H1 (cell line): ENCODE data around the gene UBE2F. TPM values are rescaled to one million over a fixed set of nuclear protein-coding genes. Genes with fewer than 3 reads are reported as not detected.

Experiments
- BCL11A ChIP-seq, 2 experiments: IDR thresholded peaks; one replicate each; pipeline ENCODE4 v1.6.1; 2011; ENCODE audit warnings: low read depth in 2 of 2, low read length in 2 of 2, mild to moderate bottlenecking in 2 of 2
- CBX8 ChIP-seq: fragments of 300-800, 300-1000 bp; sonication (generic); IDR thresholded peaks from 2 replicates; pipeline ENCODE4 v1.7.1; 2016; ENCODE audit warnings: low read depth, low read length, borderline replicate concordance
- CHD1 ChIP-seq: IDR thresholded peaks from 2 replicates; pipeline ENCODE4 v1.6.1; 2012; ENCODE audit warnings: low read depth, low read length, improper control_type of control experiment
- CREB1 ChIP-seq: IDR thresholded peaks from 2 replicates; pipeline ENCODE4 v1.6.1; 2012; ENCODE audit warnings: inconsistent platforms
- EP300 ChIP-seq, 2 experiments: IDR thresholded peaks; 1 replicate in 1 of 2; 2 replicates in 1 of 2; pipeline ENCODE4 v1.6.1; 2011 to 2012; ENCODE audit warnings: low read depth in 2 of 2, low read length in 2 of 2, mild to moderate bottlenecking in 2 of 2, borderline replicate concordance in 1 of 2, inconsistent platforms in 1 of 2, moderate library complexity in 1 of 2
- FOSL1 ChIP-seq: IDR thresholded peaks from 2 replicates; pipeline ENCODE4 v1.6.1; 2011; ENCODE audit warnings: mild to moderate bottlenecking, low read depth, low read length, moderate library complexity; ENCODE audit not compliant: insufficient read depth
- GABPA ChIP-seq: IDR thresholded peaks from 2 replicates; pipeline ENCODE4 v1.6.1; 2011; ENCODE audit warnings: mild to moderate bottlenecking, low read length, moderate library complexity, borderline replicate concordance; ENCODE audit not compliant: insufficient read depth
- JUN ChIP-seq: IDR thresholded peaks from 2 replicates; pipeline ENCODE4 v1.6.1; 2011; ENCODE audit warnings: low read depth, mild to moderate bottlenecking, improper control_type of control experiment, low read length
- KDM1A ChIP-seq: fragments of 200-600, 300-600 bp; sonication (generic); IDR thresholded peaks from 2 replicates; pipeline ENCODE4 v1.7.1; 2016; ENCODE audit warnings: mild to moderate bottlenecking, low read length, borderline replicate concordance
- KDM5A ChIP-seq: fragments of 200-600 bp; IDR thresholded peaks from 2 replicates; pipeline ENCODE4 v1.7.1; 2012; ENCODE audit warnings: mild to moderate bottlenecking, low read length, inconsistent platforms, mixed read lengths
- MAX ChIP-seq: IDR thresholded peaks from 2 replicates; pipeline ENCODE4 v1.6.1; 2012; ENCODE audit warnings: inconsistent platforms
- PHF8 ChIP-seq: fragments of 200-600 bp; sonication (generic); conservative IDR thresholded peaks from 2 replicates; pipeline ENCODE4 v1.7.1; 2012; ENCODE audit warnings: low read depth, mild to moderate bottlenecking, inconsistent platforms, low read length, moderate library complexity
- RNF2 ChIP-seq: fragments of 200-900, 300-1000 bp; sonication (generic); IDR thresholded peaks from 2 replicates; pipeline ENCODE4 v1.7.1; 2016; ENCODE audit warnings: borderline replicate concordance, low read depth, mild to moderate bottlenecking, antibody characterized with exemption, low read length; ENCODE audit not compliant: poor library complexity, severe bottlenecking; ENCODE audit errors: missing control alignments
- SP1 ChIP-seq: IDR thresholded peaks from 2 replicates; pipeline ENCODE4 v1.6.1; 2011; ENCODE audit warnings: low read depth, low read length
- SP2 ChIP-seq: IDR thresholded peaks from 2 replicates; pipeline ENCODE4 v1.6.1; 2012; ENCODE audit warnings: mild to moderate bottlenecking, low read length, inconsistent platforms
- SP4 ChIP-seq: IDR thresholded peaks from 2 replicates; pipeline ENCODE4 v1.6.1; 2012; ENCODE audit warnings: low read length, inconsistent platforms
- SRF ChIP-seq: IDR thresholded peaks from 2 replicates; pipeline ENCODE4 v1.6.1; 2011; ENCODE audit warnings: mild to moderate bottlenecking, low read depth, low read length, moderate library complexity
- TEAD4 ChIP-seq: IDR thresholded peaks from 2 replicates; pipeline ENCODE4 v1.6.1; 2012; ENCODE audit warnings: low read depth, low read length, inconsistent platforms, mixed read lengths
- USF2 ChIP-seq: IDR thresholded peaks from 2 replicates; pipeline ENCODE4 v1.6.1; 2011; ENCODE audit warnings: low read length, improper control_type of control experiment
- ZNF274 ChIP-seq: IDR thresholded peaks from 2 replicates; pipeline ENCODE4 v1.7.0; 2012; ENCODE audit warnings: low read length, borderline replicate concordance; ENCODE audit errors: extremely low read depth
- polyA plus RNA-seq, 7 experiments: library from polyadenylated mRNA; depleted of rRNA in 3 of 7; stranded (reverse) in 5 of 7; unstranded in 2 of 7; fragments of >200 nt in 5 of 7; fragments of 200-250 nt in 2 of 7; gene quantifications; 1 replicate in 5 of 7; 2 replicates in 1 of 7; 4 replicates in 1 of 7; pipeline versions ENCODE4 v1.2.1 to v1.2.3, GENCODE V29; 2011 to 2013; ENCODE audit warnings: missing spikeins in 2 of 7, mixed read lengths in 2 of 7
- total RNA-seq: library from RNA; stranded (reverse); fragmentation: NEBNext Ultra II Directional; extraction: Animal tissue kit (Norgen Biotek cat#: 25700); gene quantifications from 2 replicates; pipeline ENCODE4 v1.2.1, GENCODE V29; 2021
- TF ChIP-seq, protein P1 (sequence below): IDR thresholded peaks from 2 replicates; pipeline ENCODE4 v1.6.1; 2012; ENCODE audit warnings: inconsistent platforms

The UBE2F gene
- total and polyA plus RNA-seq, 2 of the 8 experiments (the other 6 are each of a cell fraction or from before 2014, with no cell fraction given) = 43.3 to 59.8 TPM

GRCh38 chr2:237966565-237967462 is at the start of gene UBE2F (continued):
- no peak for TF ChIP-seq KDM1A
- TF ChIP-seq ZNF274 = no peak
- no peak for TF ChIP-seq FOSL1
- peak; percentile 64 for TF ChIP-seq PHF8
- TF ChIP-seq RNF2 = no peak
- peak; percentile 89 for TF ChIP-seq SP1
- no peak for TF ChIP-seq USF2
- no peak for TF ChIP-seq KDM5A
- no peak for TF ChIP-seq CBX8
- TF ChIP-seq, protein P1, sequence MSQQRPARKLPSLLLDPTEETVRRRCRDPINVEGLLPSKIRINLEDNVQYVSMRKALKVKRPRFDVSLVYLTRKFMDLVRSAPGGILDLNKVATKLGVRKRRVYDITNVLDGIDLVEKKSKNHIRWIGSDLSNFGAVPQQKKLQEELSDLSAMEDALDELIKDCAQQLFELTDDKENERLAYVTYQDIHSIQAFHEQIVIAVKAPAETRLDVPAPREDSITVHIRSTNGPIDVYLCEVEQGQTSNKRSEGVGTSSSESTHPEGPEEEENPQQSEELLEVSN = peak; percentile 25; the same call in 1 of the 2 replicates
- TF ChIP-seq TEAD4 = no peak
- TF ChIP-seq SP2 = peak; percentile 32; the same call in 1 of the 2 replicates
- TF ChIP-seq CREB1 = peak; percentile 68; the same call in 1 of the 2 replicates
- TF ChIP-seq SP4 = no peak; the same call in 1 of the 2 replicates
- no peak for TF ChIP-seq BCL11A (IDR thresholded peaks at IDR 0.05; ENCODE audit: low read depth in 2 of 2, low read length in 2 of 2)
- TF ChIP-seq CHD1 = no peak
- no peak for TF ChIP-seq JUN
- peak; percentile 49; the same call in 1 of the 2 replicates for TF ChIP-seq MAX
- peak; percentile 38; the same call in 1 of the 2 replicates for TF ChIP-seq GABPA
- peak in 1 of 2 experiments; percentile 67; a peak in 1 of 3 replicates for TF ChIP-seq EP300 (IDR thresholded peaks at IDR 0.05; ENCODE audit: borderline replicate concordance in 1 of 2, low read depth in 2 of 2, low read length in 2 of 2)
- no peak for TF ChIP-seq SRF
